ENCODE results near the gene P2RY11.

DNA sequence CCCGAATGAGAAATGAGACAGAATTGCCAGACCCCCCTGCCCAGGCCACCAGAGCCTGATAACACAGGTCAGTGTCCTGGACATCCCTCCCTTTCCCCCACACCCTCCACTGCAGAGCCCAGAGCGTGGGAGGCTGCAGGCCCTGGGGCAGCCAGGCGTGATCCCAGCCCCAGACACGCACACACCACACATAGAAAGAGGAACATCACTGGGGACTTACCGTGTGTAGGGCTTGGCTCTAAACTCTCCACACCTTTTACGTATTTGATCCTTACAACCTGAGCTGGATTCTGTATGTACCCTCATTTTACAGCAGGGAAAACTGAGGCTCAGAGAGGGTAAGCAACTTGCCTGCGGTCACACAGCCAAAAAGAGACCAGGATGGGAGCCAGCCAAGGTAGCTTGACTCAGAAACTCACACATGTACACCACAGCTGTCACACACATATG is 8.7 kb upstream of the P2RY11 start:
- no peak for TF ChIP-seq CTCF (conservative IDR thresholded peaks at IDR 0.05; ENCODE audit: low read depth, low read length)
- TF ChIP-seq RFX5 (IDR thresholded peaks at IDR 0.05; ENCODE audit: low read depth, low read length) = no peak

All from IMR-90 (cell line).